GM18868 (cell line): Measurements from ENCODE around the gene LRIT1.

ENCODE experiments used
- ATAC-seq: cut with Tn5 transposase; IDR thresholded peaks from one replicate; pipeline ENCODE4 v1.9.1; 2021; ENCODE audit warnings: mild to moderate bottlenecking, moderate library complexity; ENCODE audit not compliant: unreplicated experiment

The LRIT1 gene

GRCh38 chr10:84217746-84218145, 23.6 kb downstream of the LRIT1 start:
- no peak for ATAC-seq

DNA sequence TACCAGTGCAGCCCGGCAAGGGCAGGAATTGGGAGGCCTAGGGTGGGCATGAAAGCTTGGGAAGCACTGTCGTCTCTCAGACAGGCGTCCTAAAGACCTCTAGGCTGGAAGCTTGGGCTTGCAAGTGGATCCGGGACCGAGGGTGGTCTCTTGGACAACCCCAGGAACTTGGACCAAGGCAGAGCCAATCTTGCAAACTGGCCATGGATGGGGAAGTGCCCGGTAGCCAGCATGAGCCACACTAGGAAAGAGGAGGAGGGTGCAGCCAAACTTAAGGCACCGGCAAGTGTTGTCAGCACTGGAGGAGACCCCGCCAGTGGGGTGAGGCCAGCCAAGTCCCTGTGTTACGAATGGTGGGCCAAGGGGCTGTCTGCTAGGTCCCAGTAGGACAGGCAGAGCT, 24.5 kb downstream of the LRIT1 start:
- ATAC-seq = no peak

- ATAC-seq = peak; percentile 86
Measured at GRCh38 chr10:84214612-84215235, 26.6 kb downstream of the LRIT1 start.

DNA sequence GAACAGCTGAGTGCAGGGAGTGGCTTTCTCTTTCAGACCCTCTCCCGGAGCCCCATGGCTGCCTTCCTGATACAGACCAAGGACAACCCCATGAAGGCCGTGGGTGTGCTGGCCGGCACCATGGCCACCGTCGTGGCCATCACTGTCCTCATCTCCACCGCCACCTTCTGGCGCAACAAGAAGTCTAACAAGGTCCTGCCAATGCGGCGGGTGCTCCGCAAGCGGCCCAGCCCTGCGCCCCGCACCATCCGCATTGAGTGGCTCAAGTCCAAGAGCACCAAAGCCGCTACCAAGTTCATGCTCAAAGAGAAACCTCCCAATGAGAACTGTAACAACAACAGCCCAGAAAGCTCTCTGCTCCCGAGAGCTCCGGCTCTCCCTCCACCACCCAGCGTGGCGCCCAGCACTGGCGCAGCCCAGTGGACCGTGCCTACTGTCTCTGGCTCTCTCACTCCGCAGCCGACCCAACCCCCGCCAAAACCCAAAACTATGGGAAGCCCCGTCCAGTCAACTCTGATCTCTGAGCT, 27.2 kb downstream of the LRIT1 start:
- ATAC-seq = no peak

GRCh38 chr10:84213076-84213475, 28.3 kb downstream of the LRIT1 start:
- no peak for ATAC-seq

GRCh38 chr10:84212014-84212413, 29.3 kb downstream of the LRIT1 start:
- no peak for ATAC-seq

- ATAC-seq = no peak
Measured at GRCh38 chr10:84211566-84211965, 29.8 kb downstream of the LRIT1 start.

- ATAC-seq = no peak
Measured at GRCh38 chr10:84208023-84208422, 33.3 kb downstream of the LRIT1 start.

GRCh38 chr10:84205853-84206525, 35.4 kb downstream of the LRIT1 start:
- no peak for ATAC-seq

GRCh38 chr10:84205049-84205852, 36.1 kb downstream of the LRIT1 start:
- peak; percentile 77 for ATAC-seq

- ATAC-seq = no peak
Measured at GRCh38 chr10:84204610-84205009, 36.7 kb downstream of the LRIT1 start.

- ATAC-seq = peak; percentile 62
Measured at GRCh38 chr10:84204122-84204521, 37.2 kb downstream of the LRIT1 start.

DNA sequence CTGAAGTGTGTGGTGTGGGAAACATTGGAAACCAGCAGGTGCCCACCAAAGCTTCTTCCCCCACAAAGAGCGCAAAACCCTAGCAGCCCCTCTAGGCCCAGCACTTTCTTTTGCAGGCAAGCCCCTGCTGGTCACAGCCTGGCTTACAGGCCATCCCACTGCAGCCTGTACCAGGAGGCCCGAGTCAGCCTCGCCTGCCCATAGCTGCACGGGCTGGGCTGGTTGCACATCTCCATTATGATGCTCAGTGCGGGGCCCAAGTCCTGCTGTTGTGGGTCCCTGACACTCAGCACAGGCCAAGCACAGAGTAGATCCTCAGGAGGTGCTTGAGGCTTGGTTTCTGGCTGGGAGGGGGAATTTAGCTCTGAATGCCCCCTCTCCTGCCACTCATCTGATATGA, 39.0 kb downstream of the LRIT1 start:
- ATAC-seq = no peak

GRCh38 chr10:84201682-84202081, 39.7 kb downstream of the LRIT1 start:
- ATAC-seq = no peak

- no peak for ATAC-seq
Measured at GRCh38 chr10:84201244-84201606, 40.1 kb downstream of the LRIT1 start.

- ATAC-seq = no peak
Measured at GRCh38 chr10:84200537-84201243, 40.7 kb downstream of the LRIT1 start.

DNA sequence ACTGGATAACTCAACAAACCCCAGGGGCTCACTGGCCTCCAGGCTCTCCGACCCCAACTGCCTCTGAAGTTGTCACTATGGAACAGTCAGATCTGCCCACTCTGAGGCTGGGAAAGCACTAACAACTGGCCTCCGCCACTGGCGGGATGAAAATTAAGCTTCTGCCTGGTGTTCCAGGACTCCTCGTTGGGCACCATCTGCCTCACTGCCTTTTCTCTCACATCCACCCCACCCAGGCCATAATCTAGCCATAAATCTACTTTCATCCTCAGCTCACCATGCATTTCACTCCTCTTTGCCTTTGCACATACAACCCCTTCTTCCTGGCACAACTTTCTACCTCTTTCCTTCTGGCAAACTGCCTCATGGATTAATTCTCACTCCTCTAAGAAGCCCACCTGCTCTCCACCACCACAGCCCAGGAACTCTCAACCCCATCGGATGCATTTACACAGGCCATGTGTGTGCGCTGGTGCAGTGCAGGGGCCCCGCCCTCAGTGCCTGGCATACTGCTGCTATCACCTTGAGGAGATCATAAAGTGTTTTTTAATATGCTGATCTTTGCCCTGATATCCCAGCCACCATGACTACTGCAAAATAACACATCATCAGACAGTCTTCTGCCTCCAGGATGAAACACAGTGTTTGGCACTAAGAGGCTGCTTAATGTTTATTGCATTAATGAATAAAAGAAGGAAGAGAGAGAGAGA, 43.0 kb downstream of the LRIT1 start:
- no peak for ATAC-seq

GRCh38 chr10:84197643-84198042, 43.7 kb downstream of the LRIT1 start:
- ATAC-seq = no peak

GRCh38 chr10:84196941-84197340, 44.4 kb downstream of the LRIT1 start:
- no peak for ATAC-seq

- no peak for ATAC-seq
Measured at GRCh38 chr10:84196083-84196482, 45.3 kb downstream of the LRIT1 start.
